Activated B cell treated with CpG ODN at 0.5 μM for 24 hours (primary cell): Measurements from ENCODE around the gene KAZN. TPM values are rescaled to one million over a fixed set of nuclear protein-coding genes. Genes with fewer than 3 reads are reported as not detected.

Experiments used
- ATAC-seq: fragments of 200-7000 bp; cut with Tn5 transposase; one replicate; pipeline ENCODE4 v1.10.0; 2021; ENCODE audit warnings: low read depth, mild to moderate bottlenecking, moderate library complexity
- CTCF ChIA-PET: fragments of 350-600 bp; sonication (Branson Sonifier 250); formaldehyde crosslinking; loops from one replicate; lab custom pipeline; 2021; ENCODE audit warnings: antibody characterized with exemption; lab: Charles Lee
- POLR2A ChIA-PET: fragments of 350-600 bp; sonication (Branson Sonifier 250); formaldehyde crosslinking; loops from one replicate; lab custom pipeline; 2021; ENCODE audit warnings: antibody characterized with exemption; lab: Charles Lee
- DNase-seq: peaks from one replicate; pipeline ENCODE4 v3.0.0; 2022
- H3K27ac Mint-ChIP-seq: one replicate; pipeline ENCODE4 v1.8.0; 2020; ENCODE audit warnings: mixed read lengths
- H3K27me3 Mint-ChIP-seq: one replicate; pipeline ENCODE4 v1.8.0; 2021; ENCODE audit warnings: mixed read lengths
- H3K36me3 Mint-ChIP-seq: one replicate; pipeline ENCODE4 v1.8.0; 2021; ENCODE audit warnings: low read depth, mixed read lengths
- H3K4me1 Mint-ChIP-seq: one replicate; pipeline ENCODE4 v1.8.0; 2021; ENCODE audit warnings: mixed read lengths
- H3K4me3 Mint-ChIP-seq: one replicate; pipeline ENCODE4 v1.8.0; 2020; ENCODE audit warnings: mild to moderate bottlenecking, mixed read lengths
- H3K9me3 Mint-ChIP-seq: one replicate; pipeline ENCODE4 v1.8.0; 2020; ENCODE audit warnings: mixed read lengths
- CTCF ChIP-seq: fragments of 200-600 bp; IDR thresholded peaks from one replicate; pipeline ENCODE4 v1.8.0; 2022; ENCODE audit warnings: antibody characterized with exemption, mild to moderate bottlenecking
- intact Hi-C: fragments of 100-400 bp; cut with micrococcal nuclease; formaldehyde crosslinking; loops from one replicate; pipeline ENCODE4 v1.15.1; 2024
- total RNA-seq: library from RNA; stranded (reverse); gene quantifications from 2 replicates; pipeline ENCODE4 v1.2.3, GENCODE V29; 2022

The KAZN gene
- total RNA-seq, 1 donor from 2014 or later: 0.73 TPM

DNA sequence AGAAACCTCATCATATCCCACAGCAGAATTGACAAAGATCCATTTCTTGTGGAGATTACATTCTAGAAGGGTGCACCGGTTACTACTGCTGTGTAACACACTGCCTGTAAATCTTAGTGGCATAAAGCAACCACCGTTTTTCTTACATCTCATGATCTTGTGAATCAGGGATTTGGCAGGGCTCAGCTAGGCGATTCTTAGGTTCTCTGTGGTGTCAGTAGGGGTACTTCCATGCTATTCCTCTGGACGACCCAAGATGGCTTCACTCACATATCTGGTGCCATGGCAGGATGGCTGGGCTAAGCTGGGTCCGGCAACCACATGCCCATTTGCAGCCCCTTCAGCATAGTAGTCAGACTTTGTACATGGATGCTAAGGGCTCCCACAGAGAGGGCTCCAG, 375.3 kb downstream of the KAZN start:
- no peak for ATAC-seq
- intact Hi-C loops: no loop called here
- no peak overlapping the region for H3K27ac Mint-ChIP-seq
- H3K27me3 Mint-ChIP-seq: peaks cover 2% of the 10 kb centered on the region
- H3K36me3 Mint-ChIP-seq: no peaks in the 10 kb centered on the region
- H3K9me3 Mint-ChIP-seq: no peaks in the 10 kb centered on the region
- no peak for DNase-seq
- no peaks in the 10 kb centered on the region for H3K4me1 Mint-ChIP-seq
- H3K4me3 Mint-ChIP-seq: no peak overlapping the region
- POLR2A ChIA-PET: no interaction called here
- CTCF ChIA-PET: no interaction called here
- no peak for TF ChIP-seq CTCF

- Mint-ChIP-seq H3K9me3 (no peaks in the 10 kb centered on the region), H3K36me3 (no peaks in the 10 kb centered on the region), H3K27me3 (peaks cover 2% of the 10 kb centered on the region), H3K4me3 (no peak overlapping the region), H3K4me1 (no peaks in the 10 kb centered on the region), H3K27ac (no peak overlapping the region)
- ChIA-PET POLR2A (no interaction called here), CTCF (no interaction called here)
- intact Hi-C loops: no loop called here
- no peak for ATAC-seq
- no peak for DNase-seq
- TF ChIP-seq CTCF: no peak
These were observed 375.9 kb downstream of the KAZN start for GRCh38 chr1:14974361-14974760.

DNA sequence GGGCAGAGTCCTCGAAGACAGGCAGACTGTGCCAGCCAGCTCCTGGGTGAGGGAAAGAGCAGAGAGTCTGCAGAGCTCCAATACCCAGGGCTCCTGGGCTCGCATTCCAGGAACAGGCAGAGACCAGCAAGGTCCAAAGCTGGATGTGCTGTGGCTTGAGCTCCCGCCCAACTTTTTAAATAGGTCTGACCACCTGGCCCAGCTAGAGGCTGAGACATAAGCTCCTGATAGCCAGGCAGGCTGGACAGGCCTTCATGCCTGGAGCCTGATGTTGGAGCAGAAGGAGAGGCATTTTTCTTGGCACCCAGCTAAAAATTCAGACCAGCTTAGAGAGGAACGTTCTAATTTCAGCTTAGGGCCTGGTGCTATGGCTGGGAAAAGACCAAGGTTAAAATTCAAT, 376.6 kb downstream of the KAZN start:
- CTCF ChIA-PET: no interaction called here

DNA sequence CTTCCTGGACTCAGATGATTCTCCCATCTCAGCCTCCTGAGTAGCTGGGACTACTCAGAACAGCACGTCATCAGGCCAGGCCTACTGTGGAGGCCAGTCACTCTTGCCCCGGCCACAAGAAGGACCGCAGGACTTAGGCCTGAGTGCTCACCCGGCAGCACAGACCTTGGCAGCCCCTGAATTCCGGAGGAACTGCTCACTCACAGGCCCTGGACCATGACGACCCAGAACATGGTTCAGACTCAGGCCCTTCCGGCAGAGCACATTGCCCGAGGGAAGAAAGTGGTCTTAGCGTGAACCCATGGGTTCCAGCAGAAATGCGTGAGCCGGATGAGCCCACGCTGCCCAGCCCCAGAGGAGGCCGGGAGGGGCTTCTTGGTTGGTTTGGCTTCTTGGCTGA, 377.8 kb downstream of the KAZN start:
- ATAC-seq: no peak
- H3K27me3 Mint-ChIP-seq: peaks cover 2% of the 10 kb centered on the region
- ChIA-PET CTCF (no interaction called here), POLR2A (no interaction called here)
- H3K9me3 Mint-ChIP-seq: no peaks in the 10 kb centered on the region
- TF ChIP-seq CTCF: no peak
- H3K4me1 Mint-ChIP-seq: no peaks in the 10 kb centered on the region
- DNase-seq: no peak
- H3K27ac Mint-ChIP-seq: no peak overlapping the region
- no peaks in the 10 kb centered on the region for H3K36me3 Mint-ChIP-seq
- no peak overlapping the region for H3K4me3 Mint-ChIP-seq
- intact Hi-C loops: no loop called here

More for the DNA sequence above, 376.6 kb downstream of the KAZN start:
- no peak for DNase-seq
- intact Hi-C loops: no loop called here
- Mint-ChIP-seq H3K9me3 (no peaks in the 10 kb centered on the region), H3K27me3 (peaks cover 2% of the 10 kb centered on the region), H3K36me3 (no peaks in the 10 kb centered on the region), H3K4me3 (no peak overlapping the region), H3K27ac (no peak overlapping the region), H3K4me1 (no peaks in the 10 kb centered on the region)
- POLR2A ChIA-PET: no interaction called here
- ATAC-seq: no peak
- TF ChIP-seq CTCF: no peak

DNA sequence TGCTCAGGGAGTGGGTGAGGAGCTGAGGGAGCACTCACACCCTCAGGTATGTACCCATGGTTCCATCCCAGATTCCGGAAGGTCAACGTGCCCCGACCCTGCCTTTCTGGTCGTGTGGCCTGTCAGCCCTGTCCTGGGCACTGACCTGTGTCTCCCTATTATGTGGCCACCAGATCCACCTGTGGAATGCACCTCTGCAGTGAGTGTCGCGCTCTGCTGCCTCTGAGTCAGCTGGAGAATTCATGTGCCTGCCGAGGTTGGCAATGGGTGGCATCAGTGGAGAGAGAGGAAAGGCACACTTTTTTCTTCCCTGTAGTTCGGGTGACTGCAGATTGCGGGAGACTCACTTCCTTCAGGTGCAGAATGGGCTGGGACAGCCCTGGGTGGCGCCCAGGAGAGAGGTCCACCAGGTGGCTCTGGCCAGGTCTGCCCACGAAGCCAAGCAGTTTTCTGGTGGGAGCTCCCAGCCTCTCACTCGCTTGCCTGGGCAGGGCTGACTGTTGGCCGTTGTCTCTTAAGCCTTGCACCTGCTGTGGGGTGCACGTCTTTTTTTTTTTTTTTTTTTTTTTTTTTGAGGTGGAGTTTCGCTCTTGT, 378.9 kb downstream of the KAZN start:
- H3K4me3 Mint-ChIP-seq: no peak overlapping the region
- no peaks in the 10 kb centered on the region for H3K9me3 Mint-ChIP-seq
- no peak for TF ChIP-seq CTCF
- H3K27me3 Mint-ChIP-seq: no peaks in the 10 kb centered on the region
- H3K27ac Mint-ChIP-seq: no peak overlapping the region
- ATAC-seq: no peak
- no peaks in the 10 kb centered on the region for H3K4me1 Mint-ChIP-seq
- CTCF ChIA-PET: no interaction called here
- intact Hi-C loops: no loop called here
- DNase-seq: no peak
- no peaks in the 10 kb centered on the region for H3K36me3 Mint-ChIP-seq
- POLR2A ChIA-PET: no interaction called here
